Measurements from ENCODE around the gene FXN.

DNA sequence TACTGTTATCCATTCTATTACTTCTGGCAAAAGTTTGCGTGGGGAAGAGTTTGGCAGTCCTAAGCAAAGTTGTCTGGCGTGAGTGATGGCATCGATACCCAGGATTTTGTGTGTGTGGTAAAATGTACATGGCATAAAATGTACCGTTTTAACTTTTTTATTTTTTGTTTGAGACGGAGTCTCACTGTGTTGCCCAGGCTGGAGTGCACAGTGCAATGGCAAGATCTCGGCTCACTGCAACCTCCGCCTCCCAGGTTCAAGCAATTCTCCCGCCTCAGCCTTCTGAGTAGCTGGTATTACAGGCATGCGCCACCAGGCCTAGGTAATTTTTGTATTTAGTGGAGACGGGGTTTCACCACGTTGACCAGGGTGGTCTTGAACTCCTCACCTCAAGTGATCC lies 83.1 kb downstream of the FXN start:
- TF ChIP-seq, protein P1, sequence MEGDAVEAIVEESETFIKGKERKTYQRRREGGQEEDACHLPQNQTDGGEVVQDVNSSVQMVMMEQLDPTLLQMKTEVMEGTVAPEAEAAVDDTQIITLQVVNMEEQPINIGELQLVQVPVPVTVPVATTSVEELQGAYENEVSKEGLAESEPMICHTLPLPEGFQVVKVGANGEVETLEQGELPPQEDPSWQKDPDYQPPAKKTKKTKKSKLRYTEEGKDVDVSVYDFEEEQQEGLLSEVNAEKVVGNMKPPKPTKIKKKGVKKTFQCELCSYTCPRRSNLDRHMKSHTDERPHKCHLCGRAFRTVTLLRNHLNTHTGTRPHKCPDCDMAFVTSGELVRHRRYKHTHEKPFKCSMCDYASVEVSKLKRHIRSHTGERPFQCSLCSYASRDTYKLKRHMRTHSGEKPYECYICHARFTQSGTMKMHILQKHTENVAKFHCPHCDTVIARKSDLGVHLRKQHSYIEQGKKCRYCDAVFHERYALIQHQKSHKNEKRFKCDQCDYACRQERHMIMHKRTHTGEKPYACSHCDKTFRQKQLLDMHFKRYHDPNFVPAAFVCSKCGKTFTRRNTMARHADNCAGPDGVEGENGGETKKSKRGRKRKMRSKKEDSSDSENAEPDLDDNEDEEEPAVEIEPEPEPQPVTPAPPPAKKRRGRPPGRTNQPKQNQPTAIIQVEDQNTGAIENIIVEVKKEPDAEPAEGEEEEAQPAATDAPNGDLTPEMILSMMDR (IDR thresholded peaks at IDR 0.05), result no peak
- TF ChIP-seq ZFX (IDR thresholded peaks at IDR 0.05; ENCODE audit: borderline replicate concordance), result no peak
